GM19043 (cell line): ENCODE data around the gene PNPLA3.

Experiments used
- ATAC-seq: cut with Tn5 transposase; IDR thresholded peaks from one replicate; pipeline ENCODE4 v1.9.1; 2021; ENCODE audit warnings: low read depth; ENCODE audit not compliant: unreplicated experiment

Gene PNPLA3

DNA sequence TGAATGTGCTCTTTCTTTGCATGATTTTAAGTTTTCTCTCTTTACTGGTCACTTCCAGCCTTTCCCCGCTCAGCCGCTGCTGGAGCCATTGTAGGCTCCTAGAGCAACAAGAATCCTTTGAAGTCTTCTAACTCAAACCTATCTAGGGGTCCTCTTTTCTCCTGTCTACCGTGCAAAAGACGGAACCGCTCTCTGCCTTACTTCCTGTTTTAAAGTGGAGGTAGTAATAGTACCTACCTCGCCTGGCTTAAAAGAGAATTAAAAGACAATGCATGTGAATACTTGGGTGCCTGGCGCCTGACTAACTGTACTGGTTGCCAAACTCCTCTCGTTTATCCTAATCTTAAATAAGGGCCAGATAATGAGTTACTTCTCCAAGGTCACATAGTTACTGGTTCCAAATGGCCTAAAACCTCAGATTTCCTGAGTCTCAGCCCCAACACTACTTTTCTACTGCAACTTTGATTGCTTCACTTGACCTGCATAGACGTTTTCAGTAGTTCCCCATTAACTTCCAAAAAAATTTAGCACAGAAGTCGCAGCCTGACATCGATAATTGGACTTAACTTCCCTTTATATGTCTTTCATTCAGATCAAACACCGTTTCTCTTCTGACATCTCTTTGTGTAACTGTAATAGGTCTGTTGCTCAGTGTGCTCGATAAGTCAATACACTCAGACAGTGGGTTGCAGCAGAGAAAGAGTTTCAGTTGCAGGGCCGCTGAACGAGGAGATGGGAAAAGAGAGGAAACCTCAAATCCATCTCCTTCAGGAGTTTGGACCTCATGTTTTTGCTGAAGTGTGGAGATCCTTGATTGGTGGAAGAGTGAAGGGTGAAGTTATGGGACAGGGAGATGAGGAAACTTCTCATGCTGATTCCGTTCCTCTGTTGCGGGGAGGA lies 32.5 kb downstream of the PNPLA3 start:
- no peak for ATAC-seq

GRCh38 chr22:43956805-43957463 lies 33.3 kb downstream of the PNPLA3 start:
- no peak for ATAC-seq

GRCh38 chr22:43957871-43958270 lies 34.3 kb downstream of the PNPLA3 start:
- ATAC-seq = no peak

GRCh38 chr22:43964314-43964857 lies 40.8 kb downstream of the PNPLA3 start:
- ATAC-seq = no peak

GRCh38 chr22:43967069-43967468 lies 43.5 kb downstream of the PNPLA3 start:
- ATAC-seq = no peak

DNA sequence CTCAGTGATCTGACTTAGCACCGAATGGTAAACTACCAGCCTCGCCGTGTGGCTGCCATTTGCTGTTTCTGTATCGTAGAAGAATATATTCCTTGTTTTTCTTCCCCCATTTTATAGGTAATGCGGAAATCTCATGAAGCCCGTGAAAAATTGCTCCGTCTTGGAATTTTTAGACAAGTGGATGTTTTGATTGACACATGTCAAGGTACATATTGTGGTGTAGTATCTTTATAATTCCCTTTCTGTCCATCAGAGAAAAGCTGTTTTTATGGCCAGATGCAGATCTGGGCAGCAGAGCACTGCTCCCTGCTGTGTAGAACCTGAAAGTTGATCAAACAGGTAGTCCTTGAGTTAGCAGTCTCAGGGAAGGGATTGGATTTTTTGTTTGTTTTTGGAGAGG lies 45.0 kb downstream of the PNPLA3 start:
- ATAC-seq = no peak

- no peak for ATAC-seq
Measured at GRCh38 chr22:43969021-43969878, 45.6 kb downstream of the PNPLA3 start.

GRCh38 chr22:43969989-43970755 lies 46.6 kb downstream of the PNPLA3 start:
- ATAC-seq = no peak

DNA sequence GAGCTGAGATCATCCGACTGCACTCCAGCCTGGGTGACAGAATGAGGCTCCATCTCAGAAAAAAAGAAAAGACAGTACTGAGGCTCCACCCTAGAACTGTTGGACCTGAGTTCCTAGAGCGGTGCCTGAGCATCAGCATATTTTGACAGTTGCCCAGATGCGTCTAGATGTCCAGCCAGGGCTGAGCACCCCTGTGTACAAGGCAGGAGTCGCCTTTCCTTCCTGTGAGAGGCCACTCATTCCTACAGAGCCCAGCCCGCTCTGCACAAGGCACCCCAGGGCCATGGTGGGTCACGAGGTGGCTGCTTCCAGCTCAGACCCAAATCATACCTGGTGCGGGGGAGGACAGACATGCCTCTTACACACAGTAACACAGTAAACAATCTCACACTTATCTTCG lies 47.5 kb downstream of the PNPLA3 start:
- ATAC-seq = no peak

- ATAC-seq = no peak
Measured at GRCh38 chr22:43972931-43973462, 49.4 kb downstream of the PNPLA3 start.

DNA sequence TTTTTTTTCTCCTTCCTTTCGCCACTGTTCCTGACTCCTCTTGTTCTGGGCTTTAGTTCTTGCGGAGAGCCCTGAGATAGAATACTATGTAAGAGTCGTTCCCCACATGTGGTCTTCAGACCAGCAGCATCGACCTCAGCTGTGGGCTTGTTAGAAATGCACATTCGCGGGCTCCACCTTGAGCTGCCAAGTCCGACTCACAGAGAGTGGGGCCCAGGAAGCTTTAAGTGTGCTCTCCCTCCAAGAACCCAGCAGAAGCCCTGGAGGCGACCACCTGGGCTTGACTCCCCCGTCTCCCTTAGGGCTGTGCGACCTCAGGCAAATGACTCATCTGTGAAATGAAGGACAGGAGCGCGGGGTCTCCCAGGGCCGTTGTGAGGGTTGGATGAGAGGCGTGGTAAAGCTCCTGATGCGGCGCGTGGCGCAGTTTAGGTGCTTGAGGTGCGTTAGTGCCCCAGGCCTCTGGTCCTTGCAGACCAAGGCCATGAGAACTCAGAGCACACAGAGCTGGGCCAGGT lies 50.5 kb downstream of the PNPLA3 start:
- no peak for ATAC-seq

DNA sequence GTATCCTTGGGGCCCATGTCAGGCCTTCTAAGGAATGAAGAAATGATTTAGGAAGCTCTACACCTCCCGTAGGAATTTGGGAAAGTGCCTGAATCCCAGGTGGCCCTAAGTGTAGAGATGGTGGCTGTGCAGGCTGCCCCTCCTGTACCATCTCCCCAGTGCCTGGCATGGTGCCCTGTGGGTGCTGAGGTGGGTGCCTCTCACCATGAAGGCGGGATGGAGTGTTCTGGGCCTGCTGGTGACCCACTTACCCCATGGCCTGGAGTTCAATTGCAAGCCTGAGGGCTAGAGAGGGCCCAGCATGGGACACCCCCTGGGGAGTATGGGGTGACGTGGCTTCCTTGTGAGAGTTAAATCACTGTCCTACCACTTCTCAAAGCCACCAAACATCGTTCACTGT lies 51.4 kb downstream of the PNPLA3 start:
- ATAC-seq = no peak

DNA sequence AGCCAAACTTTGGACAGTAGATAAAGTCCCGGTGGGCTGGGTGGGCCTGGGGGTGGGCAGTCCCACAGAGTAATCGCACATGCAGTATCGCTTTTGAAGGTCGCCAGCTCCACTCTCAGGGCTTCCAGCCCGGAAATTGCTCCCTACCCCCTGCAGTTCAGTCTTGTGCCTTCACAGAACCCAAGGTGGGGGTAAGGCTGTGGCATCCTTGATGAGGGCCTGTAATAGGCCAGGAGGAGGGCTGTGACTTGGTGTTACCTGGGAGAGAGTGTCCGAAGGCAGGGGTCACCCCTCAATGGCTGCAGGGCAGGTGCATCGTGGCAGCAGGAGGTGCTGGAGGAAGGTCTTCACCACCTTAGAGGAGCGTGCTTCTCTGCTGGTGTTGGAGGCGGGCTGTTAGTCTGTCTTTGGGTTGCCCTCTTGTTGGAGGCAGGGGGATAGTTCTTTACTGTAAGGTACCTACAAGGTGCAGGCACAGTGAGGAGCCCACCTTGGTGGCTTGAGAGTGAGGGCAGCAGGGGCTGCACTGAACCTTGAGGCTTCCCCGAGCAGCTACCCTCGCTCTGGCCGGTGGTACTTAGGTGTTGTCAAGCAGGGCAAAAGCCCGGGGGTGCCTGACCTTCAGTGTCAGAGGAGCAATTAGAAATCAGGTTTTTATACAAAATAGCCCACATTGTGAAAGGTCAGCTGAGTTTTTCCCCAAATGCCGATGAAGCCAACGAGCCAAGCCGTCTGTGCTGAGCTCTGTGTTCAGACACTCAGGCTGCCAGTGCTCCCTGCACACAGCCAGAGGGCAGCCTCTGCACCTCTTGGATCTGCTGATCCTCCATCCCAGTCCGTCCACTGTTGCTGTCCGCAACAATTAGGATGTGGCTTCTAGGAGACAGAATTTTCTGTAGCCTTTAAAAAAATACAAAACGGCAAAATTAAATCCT lies 53.5 kb downstream of the PNPLA3 start:
- no peak for ATAC-seq

- no peak for ATAC-seq
Measured at GRCh38 chr22:43978558-43978957, 55.0 kb downstream of the PNPLA3 start.

DNA sequence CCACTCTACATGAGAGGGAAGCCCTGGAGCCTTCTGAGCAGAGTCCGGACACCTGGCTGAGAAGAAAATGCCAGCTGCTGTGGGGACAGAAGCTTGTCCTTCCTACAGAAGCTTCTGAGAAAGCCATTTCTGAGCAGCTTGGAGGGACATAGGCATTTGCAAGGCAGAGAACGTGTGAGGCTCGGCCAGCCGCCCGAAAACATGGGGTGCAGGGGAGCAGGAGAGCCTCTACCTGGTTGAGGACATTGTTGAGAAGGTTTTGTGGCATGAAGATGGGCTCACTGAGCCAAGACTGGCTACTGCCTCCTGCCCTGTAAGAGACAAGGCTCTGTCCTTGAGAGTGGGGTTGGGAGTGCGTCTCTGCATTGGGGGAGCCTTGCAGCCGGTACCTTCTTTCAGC lies 57.0 kb downstream of the PNPLA3 start:
- ATAC-seq = no peak

DNA sequence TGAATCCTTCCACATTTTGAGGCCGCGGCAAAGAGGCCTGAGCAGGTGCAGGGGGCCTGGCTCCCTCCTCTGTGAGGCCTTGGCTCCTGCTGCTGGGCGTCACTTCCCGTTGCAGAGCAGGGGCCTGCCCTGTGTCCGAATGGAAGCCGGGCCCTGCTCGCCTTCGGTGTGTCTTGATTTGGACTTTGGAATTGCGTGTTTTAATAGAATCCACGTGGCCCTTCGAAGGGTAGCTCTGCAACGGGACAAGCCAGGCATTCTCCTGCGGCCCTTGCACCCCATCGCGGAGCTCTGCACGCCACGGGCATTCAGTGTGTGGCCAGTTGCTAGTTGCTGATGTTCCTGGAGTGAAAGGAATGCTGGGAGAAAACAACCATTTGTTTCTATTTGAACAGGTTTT lies 57.4 kb downstream of the PNPLA3 start:
- no peak for ATAC-seq

- ATAC-seq = no peak
Measured at GRCh38 chr22:43983808-43984207, 60.2 kb downstream of the PNPLA3 start.

DNA sequence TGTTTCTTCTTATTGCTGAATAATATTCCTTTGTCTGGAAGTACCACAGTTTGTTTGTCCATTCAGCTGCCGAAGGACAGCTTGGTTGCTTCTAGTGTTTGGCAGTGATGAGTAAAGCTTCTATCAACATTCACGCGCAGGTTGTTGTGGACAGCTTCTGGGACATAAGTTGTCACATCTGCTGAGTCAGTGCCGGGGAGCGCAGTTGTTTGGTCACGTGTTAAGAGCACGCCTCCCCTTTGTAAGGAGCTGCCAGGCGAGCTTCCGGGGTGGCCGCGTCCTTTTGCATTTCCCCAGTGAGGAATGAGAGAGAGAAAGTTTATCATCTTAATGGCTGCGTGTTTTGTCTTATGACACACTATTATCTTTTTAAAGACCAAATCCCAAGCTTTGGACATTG lies 61.9 kb downstream of the PNPLA3 start:
- no peak for ATAC-seq
